Gastrocnemius medialis (tissue), 4 donors: ENCODE measurements around the gene ACOT7.

Source experiments
- CTCF ChIP-seq, 5 experiments: fragments of 450-650 bp in 3 of 5; fragments of 200-600 bp in 2 of 5; sonication (generic) in 2 of 5; IDR thresholded peaks in 4 of 5; conservative IDR thresholded peaks in 1 of 5; 1 replicate in 4 of 5; 2 replicates in 1 of 5; pipeline ENCODE4 v1.5.1; 2016 to 2019; ENCODE audit warnings: antibody characterized with exemption in 5 of 5, mild to moderate bottlenecking in 3 of 5, moderate library complexity in 3 of 5
- POLR2A ChIP-seq, 2 donors: fragments of 450-650 bp; IDR thresholded peaks; one replicate each; pipeline ENCODE4 v1.6.1; 2017; ENCODE audit warnings: antibody characterized with exemption in 2 of 2, mild to moderate bottlenecking in 2 of 2, moderate library complexity in 2 of 2

GRCh38 chr1:6389971-6390370 is 3.6 kb downstream of the ACOT7 start:
- TF ChIP-seq POLR2A (IDR thresholded peaks at IDR 0.05) (no peak), CTCF (IDR thresholded peaks at IDR 0.05 in 4 of 5, conservative IDR thresholded peaks at IDR 0.05 in 1 of 5) (no peak)
